Astrocyte (in vitro differentiated cells and primary cell): ENCODE results near the gene PRR16.

Experiments used
- EZH2 ChIP-seq: IDR thresholded peaks from 2 replicates; pipeline ENCODE4 v1.6.1; 2012; ENCODE audit warnings: mild to moderate bottlenecking, low read length, inconsistent platforms; ENCODE audit not compliant: insufficient read depth
- TF ChIP-seq, protein P1 (sequence below): IDR thresholded peaks from 2 replicates; pipeline ENCODE4 v1.5.1; 2011; ENCODE audit warnings: low read depth, mild to moderate bottlenecking, inconsistent platforms, low read length, moderate library complexity; ENCODE audit not compliant: insufficient read depth

DNA sequence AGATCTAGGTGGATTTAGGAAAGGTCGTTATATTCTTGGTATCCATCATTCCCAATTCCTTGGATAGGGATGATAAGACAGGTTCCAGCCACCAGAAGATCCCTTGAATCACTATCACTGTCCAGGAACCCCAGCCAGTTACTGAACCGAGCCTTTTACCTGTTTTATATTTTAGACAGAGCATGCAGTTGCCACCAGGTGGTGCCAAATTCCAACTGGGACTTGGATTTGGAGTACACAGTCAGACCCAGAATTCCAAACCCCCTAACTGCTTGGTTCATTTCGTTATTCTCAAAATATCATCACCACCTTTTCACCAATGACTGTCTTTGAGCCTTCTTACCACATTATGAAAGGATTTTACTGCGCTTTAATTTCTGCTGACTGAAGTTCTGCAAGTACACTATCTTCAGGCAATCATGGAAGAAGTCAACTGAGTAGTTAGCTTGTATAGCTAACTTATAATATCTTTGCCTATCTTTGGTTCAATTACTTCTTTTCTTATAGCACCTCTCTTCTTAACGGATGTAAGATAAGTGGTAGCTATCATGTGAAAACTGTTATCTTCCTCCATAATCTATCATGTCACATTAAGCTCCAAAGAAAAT is 191.8 kb downstream of the PRR16 start:
- TF ChIP-seq, protein P1, sequence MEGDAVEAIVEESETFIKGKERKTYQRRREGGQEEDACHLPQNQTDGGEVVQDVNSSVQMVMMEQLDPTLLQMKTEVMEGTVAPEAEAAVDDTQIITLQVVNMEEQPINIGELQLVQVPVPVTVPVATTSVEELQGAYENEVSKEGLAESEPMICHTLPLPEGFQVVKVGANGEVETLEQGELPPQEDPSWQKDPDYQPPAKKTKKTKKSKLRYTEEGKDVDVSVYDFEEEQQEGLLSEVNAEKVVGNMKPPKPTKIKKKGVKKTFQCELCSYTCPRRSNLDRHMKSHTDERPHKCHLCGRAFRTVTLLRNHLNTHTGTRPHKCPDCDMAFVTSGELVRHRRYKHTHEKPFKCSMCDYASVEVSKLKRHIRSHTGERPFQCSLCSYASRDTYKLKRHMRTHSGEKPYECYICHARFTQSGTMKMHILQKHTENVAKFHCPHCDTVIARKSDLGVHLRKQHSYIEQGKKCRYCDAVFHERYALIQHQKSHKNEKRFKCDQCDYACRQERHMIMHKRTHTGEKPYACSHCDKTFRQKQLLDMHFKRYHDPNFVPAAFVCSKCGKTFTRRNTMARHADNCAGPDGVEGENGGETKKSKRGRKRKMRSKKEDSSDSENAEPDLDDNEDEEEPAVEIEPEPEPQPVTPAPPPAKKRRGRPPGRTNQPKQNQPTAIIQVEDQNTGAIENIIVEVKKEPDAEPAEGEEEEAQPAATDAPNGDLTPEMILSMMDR: peak; percentile 64
- no peak for TF ChIP-seq EZH2
